ENCODE data around the gene RNF144A. TPM values are rescaled to one million over a fixed set of nuclear protein-coding genes. Genes with fewer than 3 reads are reported as not detected.

The RNF144A gene
- total RNA-seq, 1 donor from 2014 or later, result 9.6 TPM

DNA sequence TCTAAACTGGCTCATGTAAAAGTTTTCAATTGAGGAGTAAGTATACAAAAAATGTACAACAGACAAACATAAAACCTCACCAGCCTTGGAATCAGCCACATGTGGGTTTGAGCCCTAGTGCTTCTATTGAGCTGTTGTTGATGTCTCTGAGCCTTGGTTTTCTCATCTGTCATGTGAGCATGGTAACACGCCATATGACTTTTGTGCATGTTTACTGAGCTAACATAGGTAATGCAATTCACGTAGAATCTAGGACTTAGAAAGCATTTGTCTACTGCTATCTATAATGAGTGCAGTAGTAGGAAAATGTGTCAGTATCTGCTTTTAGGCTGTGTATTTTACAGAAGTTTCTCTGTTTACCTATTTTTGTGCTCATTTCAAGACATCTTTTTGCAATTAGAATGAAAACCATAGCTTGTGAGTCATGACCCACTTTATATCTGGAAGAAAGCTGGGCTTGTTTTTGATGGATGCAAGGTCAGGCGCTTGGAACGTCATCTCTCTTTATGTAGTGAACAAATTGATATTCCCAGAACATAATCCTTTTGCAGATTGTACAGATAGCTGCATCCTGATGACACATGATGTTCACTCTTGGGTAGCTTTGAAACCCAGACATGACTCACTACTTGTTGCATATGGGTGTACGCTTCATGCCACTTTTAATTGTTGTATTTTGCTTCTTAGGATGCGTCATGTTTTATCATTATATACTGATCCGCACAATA lies 94.3 kb downstream of the RNF144A start:
- H3K4me1 Mint-ChIP-seq (ENCODE audit: unreplicated experiment), result peaks cover 31% of the 10 kb centered on the region
- no peaks in the 10 kb centered on the region for H3K9me3 Mint-ChIP-seq (ENCODE audit: unreplicated experiment)
- no peaks in the 10 kb centered on the region for H3K27me3 Mint-ChIP-seq (ENCODE audit: unreplicated experiment)
- H3K27ac Mint-ChIP-seq (ENCODE audit: unreplicated experiment), result no peak overlapping the region
- TF ChIP-seq, protein P1, sequence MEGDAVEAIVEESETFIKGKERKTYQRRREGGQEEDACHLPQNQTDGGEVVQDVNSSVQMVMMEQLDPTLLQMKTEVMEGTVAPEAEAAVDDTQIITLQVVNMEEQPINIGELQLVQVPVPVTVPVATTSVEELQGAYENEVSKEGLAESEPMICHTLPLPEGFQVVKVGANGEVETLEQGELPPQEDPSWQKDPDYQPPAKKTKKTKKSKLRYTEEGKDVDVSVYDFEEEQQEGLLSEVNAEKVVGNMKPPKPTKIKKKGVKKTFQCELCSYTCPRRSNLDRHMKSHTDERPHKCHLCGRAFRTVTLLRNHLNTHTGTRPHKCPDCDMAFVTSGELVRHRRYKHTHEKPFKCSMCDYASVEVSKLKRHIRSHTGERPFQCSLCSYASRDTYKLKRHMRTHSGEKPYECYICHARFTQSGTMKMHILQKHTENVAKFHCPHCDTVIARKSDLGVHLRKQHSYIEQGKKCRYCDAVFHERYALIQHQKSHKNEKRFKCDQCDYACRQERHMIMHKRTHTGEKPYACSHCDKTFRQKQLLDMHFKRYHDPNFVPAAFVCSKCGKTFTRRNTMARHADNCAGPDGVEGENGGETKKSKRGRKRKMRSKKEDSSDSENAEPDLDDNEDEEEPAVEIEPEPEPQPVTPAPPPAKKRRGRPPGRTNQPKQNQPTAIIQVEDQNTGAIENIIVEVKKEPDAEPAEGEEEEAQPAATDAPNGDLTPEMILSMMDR (IDR thresholded peaks at IDR 0.05), result no peak
- no peaks in the 10 kb centered on the region for H3K36me3 Mint-ChIP-seq (ENCODE audit: unreplicated experiment)
- H3K4me3 Mint-ChIP-seq (ENCODE audit: unreplicated experiment), result no peak overlapping the region
- DNase-seq (ENCODE audit: extremely low spot score, unreplicated experiment), result no peak

GRCh38 chr2:7012141-7012764 lies 95.0 kb downstream of the RNF144A start:
- Mint-ChIP-seq H3K27me3 (ENCODE audit: unreplicated experiment) (no peaks in the 10 kb centered on the region), H3K36me3 (ENCODE audit: unreplicated experiment) (no peaks in the 10 kb centered on the region), H3K27ac (ENCODE audit: unreplicated experiment) (no peak overlapping the region), H3K4me1 (ENCODE audit: unreplicated experiment) (peaks cover 33% of the 10 kb centered on the region), H3K4me3 (ENCODE audit: unreplicated experiment) (no peak overlapping the region), H3K9me3 (ENCODE audit: unreplicated experiment) (no peaks in the 10 kb centered on the region)
- DNase-seq (ENCODE audit: extremely low spot score, unreplicated experiment), result no peak
- TF ChIP-seq, protein P1 (IDR thresholded peaks at IDR 0.05), result no peak

GRCh38 chr2:7013471-7014160 lies 96.4 kb downstream of the RNF144A start:
- Mint-ChIP-seq H3K27me3 (ENCODE audit: unreplicated experiment) (no peaks in the 10 kb centered on the region), H3K4me1 (ENCODE audit: unreplicated experiment) (peaks cover 44% of the 10 kb centered on the region), H3K36me3 (ENCODE audit: unreplicated experiment) (no peaks in the 10 kb centered on the region), H3K4me3 (ENCODE audit: unreplicated experiment) (no peak overlapping the region), H3K27ac (ENCODE audit: unreplicated experiment) (no peak overlapping the region), H3K9me3 (ENCODE audit: unreplicated experiment) (no peaks in the 10 kb centered on the region)
- TF ChIP-seq, protein P1 (IDR thresholded peaks at IDR 0.05), result no peak
- no peak for DNase-seq (ENCODE audit: extremely low spot score, unreplicated experiment)

GRCh38 chr2:7014174-7014640 lies 97.0 kb downstream of the RNF144A start:
- peaks cover 40% of the 10 kb centered on the region for H3K4me1 Mint-ChIP-seq (ENCODE audit: unreplicated experiment)
- TF ChIP-seq, protein P1 (IDR thresholded peaks at IDR 0.05), result peak; percentile 39
- no peaks in the 10 kb centered on the region for H3K9me3 Mint-ChIP-seq (ENCODE audit: unreplicated experiment)
- H3K4me3 Mint-ChIP-seq (ENCODE audit: unreplicated experiment), result no peak overlapping the region
- no peaks in the 10 kb centered on the region for H3K27me3 Mint-ChIP-seq (ENCODE audit: unreplicated experiment)
- no peaks in the 10 kb centered on the region for H3K36me3 Mint-ChIP-seq (ENCODE audit: unreplicated experiment)
- no peak overlapping the region for H3K27ac Mint-ChIP-seq (ENCODE audit: unreplicated experiment)
- no peak for DNase-seq (ENCODE audit: extremely low spot score, unreplicated experiment)

All from osteocyte (in vitro differentiated cells).